Sigmoid colon (tissue), 7 donors: ENCODE data around the gene ACSL1. TPM values are rescaled to one million over a fixed set of nuclear protein-coding genes. Genes with fewer than 3 reads are reported as not detected.

Source experiments
- DNase-seq: peaks from one replicate; pipeline ENCODE4 v3.0.0-alpha.2; 2019
- H3K27ac ChIP-seq, 4 donors: fragments of 200-600 bp; sonication (generic); one replicate each; pipeline ENCODE4 v1.5.1; 2016 to 2019; ENCODE audit warnings: mild to moderate bottlenecking in 1 of 4
- H3K27me3 ChIP-seq, 3 donors: fragments of 200-600 bp; sonication (generic); one replicate each; pipeline ENCODE4 v1.5.1; 2019; ENCODE audit warnings: mild to moderate bottlenecking in 1 of 3
- H3K36me3 ChIP-seq, 4 donors: fragments of 200-600 bp; sonication (generic); one replicate each; pipeline ENCODE4 v1.5.1; 2016 to 2019
- H3K4me1 ChIP-seq, 4 donors: fragments of 200-600 bp; sonication (generic); one replicate each; pipeline ENCODE4 v1.5.1; 2017 to 2019
- H3K4me3 ChIP-seq, 4 donors: fragments of 200-600 bp; sonication (generic); one replicate each; pipeline ENCODE4 v1.5.1; 2017 to 2019; ENCODE audit warnings: mild to moderate bottlenecking in 2 of 4, moderate library complexity in 1 of 4
- H3K9me3 ChIP-seq, 4 donors: fragments of 200-600 bp in 3 of 4; sonication (generic) in 3 of 4; one replicate each; pipeline versions ENCODE4 v1.5.1 to v1.6.1; 2013 to 2019
- EP300 ChIP-seq, 4 donors: sonication (generic); formaldehyde crosslinking; IDR thresholded peaks; one replicate each; pipeline ENCODE4 v1.6.1; 2017; ENCODE audit warnings: antibody characterized with exemption in 4 of 4
- POLR2A ChIP-seq, 2 donors: fragments of 450-650 bp; IDR thresholded peaks; one replicate each; pipeline ENCODE4 v1.6.1; 2016; ENCODE audit warnings: antibody characterized with exemption in 2 of 2, mild to moderate bottlenecking in 2 of 2, moderate library complexity in 2 of 2
- POLR2AphosphoS5 ChIP-seq, 4 donors: sonication (generic); formaldehyde crosslinking; IDR thresholded peaks; one replicate each; pipeline ENCODE4 v1.6.1; 2017; ENCODE audit warnings: antibody characterized with exemption in 4 of 4
- WGBS, 2 donors: extraction: QIAGEN DNeasy Blood & Tissue Kit; methylation state at CpG; one replicate each; pipeline ENCODE4 v1.1.7; 2013; 5-methylcytosine and 5-hydroxymethylcytosine counted together
- intact Hi-C: fragments of 100-400 bp; cut with DNase I; formaldehyde crosslinking; loops from one replicate; pipeline ENCODE4 v1.15.1; 2023
- polyA plus RNA-seq, 3 donors: library from polyadenylated mRNA; stranded (reverse); fragments of 200-250 nt; gene quantifications; one replicate each; pipeline ENCODE4 v1.2.3, GENCODE V29; 2013
- small RNA-seq, 3 donors: library from RNA; depleted of rRNA; stranded (forward); fragments of <200 nt; gene quantifications; one replicate each; pipeline ENCODE3, GENCODE V24; 2016
- total RNA-seq, 4 donors: library from RNA; depleted of rRNA; stranded (reverse); fragments of >200 nt; gene quantifications; one replicate each; pipeline ENCODE4 v1.1.0, GENCODE V29; 2016
- TF ChIP-seq, protein P1 (sequence below), 4 experiments: fragments of 450-650 bp in 3 of 4; fragments of 200-600 bp in 1 of 4; IDR thresholded peaks; one replicate each; pipeline ENCODE4 v1.5.1; 2016 to 2019; ENCODE audit warnings: antibody characterized with exemption in 4 of 4, mild to moderate bottlenecking in 3 of 4, moderate library complexity in 2 of 4
- donor health status: healthy with polysubstance abuse.
- donor health status: Bipolar disorder and iron deficiency.
- donor health status: healthy.

Gene ACSL1
- total and polyA plus RNA-seq, 7 donors, result 31.7 to 121 (median 57.1) TPM

DNA sequence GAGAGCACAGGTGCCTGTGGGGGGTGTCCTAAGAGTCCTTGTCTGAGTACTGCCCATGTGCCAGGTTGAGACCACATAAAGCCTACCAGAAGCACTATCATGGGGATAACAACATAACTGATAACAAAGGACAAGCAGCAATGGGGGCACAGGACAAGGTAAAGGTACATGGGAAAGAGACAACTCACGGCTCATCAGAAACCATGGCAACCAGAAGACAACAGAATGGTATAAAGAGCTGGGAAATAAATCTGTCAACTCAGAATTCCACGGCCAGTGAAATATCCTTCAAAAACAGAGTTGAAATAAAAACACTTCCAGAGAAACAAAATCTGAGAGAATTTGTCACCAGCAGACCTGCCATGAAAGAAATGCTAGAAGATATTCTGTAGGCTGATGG is 111.9 kb downstream of the ACSL1 start:
- Histone ChIP-seq H3K9me3 (no peaks in the 10 kb centered on the region), H3K27ac (no peak overlapping the region), H3K27me3 (no peaks in the 10 kb centered on the region), H3K4me1 (no peaks in the 10 kb centered on the region), H3K36me3 (no peaks in the 10 kb centered on the region), H3K4me3 (no peak overlapping the region)
- TF ChIP-seq POLR2AphosphoS5 (IDR thresholded peaks at IDR 0.05), result no peak
- no peak for TF ChIP-seq EP300 (IDR thresholded peaks at IDR 0.05)
- intact Hi-C loops, result no loop called here
- WGBS, 2 donors, result 94 to 95% methylated on average over 2 of the region's 2 CpGs
- no peak for DNase-seq

DNA sequence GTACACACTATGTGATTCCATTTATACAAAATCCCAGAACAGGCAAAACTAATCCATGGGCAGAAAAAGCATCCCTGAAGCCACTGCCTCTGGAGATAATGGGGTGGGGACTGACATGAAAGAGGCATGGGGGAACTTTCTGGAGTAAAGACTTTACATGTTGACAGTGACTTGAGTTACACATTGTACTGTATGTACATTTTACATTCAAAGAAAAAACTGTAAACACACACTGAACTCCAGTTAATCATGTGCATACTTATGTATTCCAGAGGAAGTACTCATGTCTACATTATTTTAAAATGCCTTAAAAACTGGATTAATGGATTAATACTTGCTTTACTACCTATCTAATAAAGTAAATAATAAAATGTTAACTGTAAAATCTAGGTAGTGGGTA is 113.4 kb downstream of the ACSL1 start:
- Histone ChIP-seq H3K27me3 (no peaks in the 10 kb centered on the region), H3K9me3 (no peaks in the 10 kb centered on the region), H3K4me3 (no peak overlapping the region), H3K36me3 (no peaks in the 10 kb centered on the region), H3K4me1 (no peaks in the 10 kb centered on the region), H3K27ac (no peak overlapping the region)
- TF ChIP-seq EP300 (IDR thresholded peaks at IDR 0.05), result no peak
- TF ChIP-seq, protein P1, sequence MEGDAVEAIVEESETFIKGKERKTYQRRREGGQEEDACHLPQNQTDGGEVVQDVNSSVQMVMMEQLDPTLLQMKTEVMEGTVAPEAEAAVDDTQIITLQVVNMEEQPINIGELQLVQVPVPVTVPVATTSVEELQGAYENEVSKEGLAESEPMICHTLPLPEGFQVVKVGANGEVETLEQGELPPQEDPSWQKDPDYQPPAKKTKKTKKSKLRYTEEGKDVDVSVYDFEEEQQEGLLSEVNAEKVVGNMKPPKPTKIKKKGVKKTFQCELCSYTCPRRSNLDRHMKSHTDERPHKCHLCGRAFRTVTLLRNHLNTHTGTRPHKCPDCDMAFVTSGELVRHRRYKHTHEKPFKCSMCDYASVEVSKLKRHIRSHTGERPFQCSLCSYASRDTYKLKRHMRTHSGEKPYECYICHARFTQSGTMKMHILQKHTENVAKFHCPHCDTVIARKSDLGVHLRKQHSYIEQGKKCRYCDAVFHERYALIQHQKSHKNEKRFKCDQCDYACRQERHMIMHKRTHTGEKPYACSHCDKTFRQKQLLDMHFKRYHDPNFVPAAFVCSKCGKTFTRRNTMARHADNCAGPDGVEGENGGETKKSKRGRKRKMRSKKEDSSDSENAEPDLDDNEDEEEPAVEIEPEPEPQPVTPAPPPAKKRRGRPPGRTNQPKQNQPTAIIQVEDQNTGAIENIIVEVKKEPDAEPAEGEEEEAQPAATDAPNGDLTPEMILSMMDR (IDR thresholded peaks at IDR 0.05), result no peak
- no peak for TF ChIP-seq POLR2A (IDR thresholded peaks at IDR 0.05)
- TF ChIP-seq POLR2AphosphoS5 (IDR thresholded peaks at IDR 0.05), result no peak
- intact Hi-C loops, result no loop called here
- no peak for DNase-seq

DNA sequence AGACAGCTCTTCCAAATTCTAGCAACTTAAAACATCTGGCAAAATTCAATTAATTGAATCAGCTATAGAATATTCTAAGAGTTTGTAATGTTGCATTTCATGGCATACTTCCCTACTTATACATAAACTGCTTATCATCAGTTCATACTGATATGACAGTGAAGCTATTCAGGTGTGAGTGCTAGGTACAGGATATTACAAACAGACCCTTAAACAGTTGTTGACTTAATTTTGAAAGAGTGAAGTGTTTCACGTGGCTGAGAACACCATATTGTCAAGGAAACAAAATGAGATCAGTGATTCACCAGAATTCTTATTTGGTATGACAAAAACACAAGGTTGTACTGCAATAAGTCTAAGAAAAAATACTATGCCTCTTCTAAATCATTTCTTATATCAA is 119.3 kb downstream of the ACSL1 start:
- Histone ChIP-seq H3K4me3 (no peak overlapping the region), H3K4me1 (no peaks in the 10 kb centered on the region), H3K27ac (no peak overlapping the region), H3K36me3 (no peaks in the 10 kb centered on the region), H3K27me3 (no peaks in the 10 kb centered on the region), H3K9me3 (no peaks in the 10 kb centered on the region)
- no peak for DNase-seq
- TF ChIP-seq POLR2AphosphoS5 (IDR thresholded peaks at IDR 0.05) (no peak), EP300 (IDR thresholded peaks at IDR 0.05) (no peak), POLR2A (IDR thresholded peaks at IDR 0.05) (no peak)
- TF ChIP-seq, protein P1 (IDR thresholded peaks at IDR 0.05), result no peak
- intact Hi-C loops, result no loop called here
- WGBS, 2 donors, result 73 to 79% methylated on average over 1 of the region's 1 CpG

DNA sequence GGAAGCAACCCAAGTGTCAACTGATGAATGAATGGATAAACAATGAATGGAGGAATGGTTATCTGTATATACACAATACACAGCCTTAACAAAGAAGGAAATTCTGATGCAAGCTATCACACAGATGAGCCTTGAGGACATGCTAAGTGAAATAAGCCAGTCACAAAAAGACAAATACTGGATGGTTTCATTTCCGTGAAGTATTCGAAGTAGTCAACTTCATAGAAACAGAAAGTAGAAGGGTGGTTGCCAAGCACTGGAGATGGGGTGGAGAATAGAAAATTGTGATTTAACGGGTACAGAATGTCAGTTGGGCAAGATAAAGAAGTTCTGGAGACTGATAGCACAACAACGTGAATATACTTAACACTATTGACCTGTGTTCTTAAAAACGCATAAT is 120.1 kb downstream of the ACSL1 start:
- DNase-seq, result no peak
- Histone ChIP-seq H3K27me3 (no peaks in the 10 kb centered on the region), H3K36me3 (no peaks in the 10 kb centered on the region), H3K9me3 (no peaks in the 10 kb centered on the region), H3K4me3 (no peak overlapping the region), H3K4me1 (no peaks in the 10 kb centered on the region), H3K27ac (no peak overlapping the region)
- WGBS, 2 donors, result 77 to 89% methylated on average over 5 of the region's 5 CpGs
- intact Hi-C loops, result no loop called here
- TF ChIP-seq EP300 (IDR thresholded peaks at IDR 0.05) (no peak), POLR2A (IDR thresholded peaks at IDR 0.05) (no peak), POLR2AphosphoS5 (IDR thresholded peaks at IDR 0.05) (no peak)
- TF ChIP-seq, protein P1 (IDR thresholded peaks at IDR 0.05), result no peak

Small RNAs within 50 kb of the gene (small RNA-seq; reads per million reads assigned to genes)
- 0 reads per million in 3 donors for gene MIR3945

Other genes with a start within 250 kb of the ACSL1 start
- 10 to 100 TPM in 3 of 4 donors, 1 to 10 TPM in 1; 9.4 to 20.3 (median 17.7) TPM for gene CASP3, start 176.5 kb downstream of the ACSL1 start, total RNA-seq
- gene CASP3, start 176.5 kb downstream of the ACSL1 start, polyA plus RNA-seq, result 10 to 100 TPM; 35.7 to 70.1 (median 48.6) TPM
- gene PRIMPOL, start 176.2 kb downstream of the ACSL1 start, total RNA-seq, result 10 to 100 TPM; 18.7 to 32.1 (median 29.9) TPM
- 10 to 100 TPM; 12.0 to 67.3 (median 30.5) TPM for gene PRIMPOL, start 176.2 kb downstream of the ACSL1 start, polyA plus RNA-seq
- 1 to 10 TPM in 2 of 4 donors, under 1 TPM in 1, not detected in 1; 0.95 to 1.4 (median 1.3) TPM for gene CENPU, start 91.9 kb downstream of the ACSL1 start, total RNA-seq
- gene CENPU, start 91.9 kb downstream of the ACSL1 start, polyA plus RNA-seq, result 10 to 100 TPM in 1 of 3 donors, 1 to 10 TPM in 2; 4.2 to 14.4 (median 5.1) TPM
- not detected for gene HELT, start 192.5 kb upstream of the ACSL1 start, total RNA-seq
- not detected for gene HELT, start 192.5 kb upstream of the ACSL1 start, polyA plus RNA-seq